PC-9 (cell line): Measurements from ENCODE around the gene SH3TC1. TPM values are rescaled to one million over a fixed set of nuclear protein-coding genes. Genes with fewer than 3 reads are reported as not detected.

Experiments used
- BruUV-seq: library from RNA; stranded (reverse); fragments of 400-500 nt; replicated peaks from 2 replicates; lab custom pipeline; 2021; lab: Mats Ljungman, UMichigan
- CTCF ChIA-PET: fragments of 300-600 bp; sonication (Branson Sonifier 250); formaldehyde crosslinking; loops from one replicate; lab custom pipeline; 2022; ENCODE audit warnings: antibody characterized with exemption; lab: Charles Lee
- POLR2A ChIA-PET: fragments of 300-600 bp; sonication (Branson Sonifier 250); formaldehyde crosslinking; loops from one replicate; lab custom pipeline; 2022; ENCODE audit warnings: antibody characterized with exemption; ENCODE audit not compliant: unreplicated experiment; lab: Charles Lee
- DNase-seq, 2 experiments: peaks; one replicate each; pipeline versions ENCODE4 v3.0.0 to v3.0.0-alpha.2; 2015 to 2022; ENCODE audit warnings: mixed read lengths in 1 of 2
- H2AFZ ChIP-seq: fragments of 200-600 bp; sonication (generic); 2 replicates; pipeline ENCODE4 v1.8.1; 2017; ENCODE audit warnings: antibody characterized with exemption
- H3F3A ChIP-seq: fragments of 200-600 bp; sonication (generic); 2 replicates; pipeline ENCODE4 v1.8.1; 2017; ENCODE audit warnings: antibody characterized with exemption, mild to moderate bottlenecking, low read depth; ENCODE audit not compliant: insufficient read depth
- H3K27ac ChIP-seq: fragments of 200-600 bp; sonication (generic); 2 replicates; pipeline ENCODE4 v1.6.1; 2016; ENCODE audit warnings: mixed run types
- H3K27me3 ChIP-seq: fragments of 200-600 bp; sonication (generic); 2 replicates; pipeline ENCODE4 v1.6.1; 2016; ENCODE audit warnings: low read depth, mixed run types; ENCODE audit not compliant: insufficient read depth
- H3K36me3 ChIP-seq: fragments of 200-600 bp; sonication (generic); 2 replicates; pipeline ENCODE4 v1.6.1; 2016; ENCODE audit warnings: low read depth, mixed run types
- H3K4me1 ChIP-seq: fragments of 200-600 bp; sonication (generic); replicated peaks from 2 replicates; pipeline ENCODE4 v1.6.1; 2016; ENCODE audit warnings: mixed run types; ENCODE audit not compliant: insufficient read depth
- H3K4me2 ChIP-seq: fragments of 200-600 bp; sonication (generic); 2 replicates; pipeline ENCODE4 v1.6.1; 2017; ENCODE audit warnings: mixed run types
- H3K4me3 ChIP-seq: fragments of 200-600 bp; sonication (generic); 2 replicates; pipeline ENCODE4 v1.6.1; 2016; ENCODE audit warnings: mixed run types
- H3K79me2 ChIP-seq: fragments of 200-600 bp; sonication (generic); 2 replicates; pipeline ENCODE4 v1.6.1; 2017; ENCODE audit warnings: low read depth, mixed run types
- H3K9me2 ChIP-seq: fragments of 200-600 bp; sonication (generic); 2 replicates; pipeline ENCODE4 v1.8.1; 2017; ENCODE audit warnings: mild to moderate bottlenecking; ENCODE audit not compliant: insufficient read depth
- H3K9me3 ChIP-seq: fragments of 200-600 bp; sonication (generic); 2 replicates; pipeline ENCODE4 v1.8.1; 2016; ENCODE audit warnings: low read depth; ENCODE audit not compliant: insufficient read depth
- H4K20me1 ChIP-seq: fragments of 200-600 bp; sonication (generic); 2 replicates; pipeline ENCODE4 v1.8.1; 2017; ENCODE audit not compliant: insufficient read depth
- CTCF ChIP-seq: fragments of 200-600 bp; sonication (generic); conservative IDR thresholded peaks from 2 replicates; pipeline ENCODE4 v1.6.1; 2017; ENCODE audit warnings: mixed run types, antibody characterized with exemption, mild to moderate bottlenecking, moderate library complexity
- EZH2 ChIP-seq: fragments of 200-600 bp; sonication (generic); IDR thresholded peaks from 2 replicates; pipeline ENCODE4 v1.8.0; 2017; ENCODE audit warnings: antibody characterized with exemption, low read depth
- intact Hi-C: fragments of 100-400 bp; cut with micrococcal nuclease; formaldehyde crosslinking; loops from one replicate; pipeline ENCODE4 v1.10.0; 2022; ENCODE audit not compliant: unreplicated experiment
- total RNA-seq: library from RNA; stranded (reverse); gene quantifications from 2 replicates; pipeline ENCODE4 v1.2.3, GENCODE V29; 2021

SH3TC1 gene
- total RNA-seq, 1 experiment from 2014 or later = 5.2 TPM

- Histone ChIP-seq H3K4me2 (no peak overlapping the region), H4K20me1 (no peaks in the 10 kb centered on the region), H3K27me3 (no peaks in the 10 kb centered on the region), H3K9me2 (no peaks in the 10 kb centered on the region), H3K9me3 (no peaks in the 10 kb centered on the region), H3K4me1 (no peaks in the 10 kb centered on the region), H3K36me3 (no peaks in the 10 kb centered on the region), H3K79me2 (no peaks in the 10 kb centered on the region), H3K4me3 (no peak overlapping the region), H3K27ac (no peak overlapping the region), H3F3A (no peaks in the 10 kb centered on the region), H2AFZ (no peak overlapping the region)
- intact Hi-C loops = no loop called here
- CTCF ChIA-PET = interaction anchor here (0.6 to 1.6 kb wide), 2 partner anchors 60 to 171 kb away, joined by 3 to 12 read pairs; no protein-coding TSS in a partner anchor
- no TSS peak for BruUV-seq
- TF ChIP-seq EZH2 (no peak), CTCF (no peak)
- peak in 1 of 2 experiments; percentile 16 for DNase-seq
- POLR2A ChIA-PET = interaction anchor here (0.5 kb wide), 1 partner anchor 14 kb away, joined by 3 read pairs; no protein-coding TSS in a partner anchor
Observed at GRCh38 chr4:8236106-8236919, 37.2 kb downstream of the SH3TC1 start.

GRCh38 chr4:8236920-8237195 lies 37.8 kb downstream of the SH3TC1 start:
- no peak for TF ChIP-seq EZH2
- no peak for TF ChIP-seq CTCF
- no peaks in the 10 kb centered on the region for H3K79me2 ChIP-seq
- H3K27me3 ChIP-seq = no peaks in the 10 kb centered on the region
- no TSS peak for BruUV-seq
- no peaks in the 10 kb centered on the region for H3K4me1 ChIP-seq
- H3K4me3 ChIP-seq = no peak overlapping the region
- ChIA-PET POLR2A (no interaction called here), CTCF (interaction anchor here (1.6 kb wide), 1 partner anchor 60 kb away, joined by 12 read pairs; no protein-coding TSS in a partner anchor)
- no peaks in the 10 kb centered on the region for H3K9me3 ChIP-seq
- intact Hi-C loops = no loop called here
- DNase-seq = no peak
- H3K36me3 ChIP-seq = no peaks in the 10 kb centered on the region
- no peak overlapping the region for H2AFZ ChIP-seq
- H4K20me1 ChIP-seq = no peaks in the 10 kb centered on the region
- no peaks in the 10 kb centered on the region for H3K9me2 ChIP-seq
- no peak overlapping the region for H3K27ac ChIP-seq
- no peaks in the 10 kb centered on the region for H3F3A ChIP-seq
- H3K4me2 ChIP-seq = no peak overlapping the region

- ChIA-PET CTCF (interaction anchor here (1.7 kb wide), 1 partner anchor 61 kb away, joined by 4 read pairs; no protein-coding TSS in a partner anchor), POLR2A (no interaction called here)
- Histone ChIP-seq H3K9me3 (no peaks in the 10 kb centered on the region), H3K27me3 (no peaks in the 10 kb centered on the region), H4K20me1 (no peaks in the 10 kb centered on the region), H2AFZ (no peak overlapping the region), H3K27ac (no peak overlapping the region), H3F3A (no peaks in the 10 kb centered on the region), H3K79me2 (no peaks in the 10 kb centered on the region), H3K36me3 (no peaks in the 10 kb centered on the region), H3K4me1 (no peaks in the 10 kb centered on the region), H3K4me3 (no peak overlapping the region), H3K9me2 (no peaks in the 10 kb centered on the region), H3K4me2 (no peak overlapping the region)
- no peak for DNase-seq
- intact Hi-C loops = no loop called here
- no peak for TF ChIP-seq CTCF
- no peak for TF ChIP-seq EZH2
- no TSS peak for BruUV-seq
Observed at GRCh38 chr4:8237256-8237989, 38.3 kb downstream of the SH3TC1 start.
